Neural progenitor cell (in vitro differentiated cells): ENCODE results near the gene CACNG8. TPM values are rescaled to one million over a fixed set of nuclear protein-coding genes. Genes with fewer than 3 reads are reported as not detected.

ENCODE experiments used
- DNase-seq: peaks from one replicate; pipeline ENCODE4 v3.0.0-alpha.2; 2016; ENCODE audit warnings: low spot score
- H2AFZ ChIP-seq: fragments of 200-600 bp; sonication (generic); replicated peaks from 2 replicates; pipeline ENCODE4 v1.6.1; 2016; ENCODE audit warnings: antibody characterized with exemption
- H3F3A ChIP-seq: fragments of 200-600 bp; sonication (generic); 2 replicates; pipeline ENCODE4 v1.6.1; 2016; ENCODE audit warnings: antibody characterized with exemption, low read depth
- H3K27ac ChIP-seq: fragments of 200-600 bp; sonication (generic); 2 replicates; pipeline ENCODE4 v1.5.1; 2016; ENCODE audit warnings: mild to moderate bottlenecking
- H3K27me3 ChIP-seq: fragments of 200-600 bp; sonication (generic); 2 replicates; pipeline ENCODE4 v1.6.1; 2016; ENCODE audit warnings: mild to moderate bottlenecking, moderate library complexity
- H3K36me3 ChIP-seq: fragments of 200-600 bp; sonication (generic); 2 replicates; pipeline ENCODE4 v1.5.1; 2016
- H3K4me1 ChIP-seq: fragments of 200-600 bp; sonication (generic); 2 replicates; pipeline ENCODE4 v1.6.1; 2016; ENCODE audit warnings: mixed run types
- H3K4me2 ChIP-seq: fragments of 200-600 bp; sonication (generic); 2 replicates; pipeline ENCODE4 v1.6.1; 2016
- H3K4me3 ChIP-seq: fragments of 200-600 bp; sonication (generic); 2 replicates; pipeline ENCODE4 v1.5.1; 2016
- H3K79me2 ChIP-seq: fragments of 200-600 bp; sonication (generic); 2 replicates; pipeline ENCODE4 v1.6.1; 2016; ENCODE audit warnings: low read depth
- H3K9ac ChIP-seq: fragments of 200-600 bp; sonication (generic); 2 replicates; pipeline ENCODE4 v1.6.1; 2016
- H3K9me3 ChIP-seq: fragments of 200-600 bp; sonication (generic); 2 replicates; pipeline ENCODE4 v1.5.1; 2016; ENCODE audit warnings: low read depth
- H4K20me1 ChIP-seq: fragments of 200-600 bp; sonication (generic); 2 replicates; pipeline ENCODE4 v1.6.1; 2016; ENCODE audit warnings: low read depth
- H3K27ac Mint-ChIP-seq: 3 replicates; pipeline ENCODE4 v1.8.0; 2021; ENCODE audit warnings: mixed read lengths
- H3K27me3 Mint-ChIP-seq: 2 replicates; pipeline ENCODE4 v1.8.0; 2022; ENCODE audit warnings: low read depth, mild to moderate bottlenecking, inconsistent platforms, moderate library complexity, mixed read lengths; ENCODE audit not compliant: insufficient read depth
- H3K36me3 Mint-ChIP-seq: 3 replicates; pipeline ENCODE4 v1.8.0; 2021; ENCODE audit warnings: mixed read lengths
- H3K4me1 Mint-ChIP-seq: 3 replicates; pipeline ENCODE4 v1.8.0; 2021; ENCODE audit warnings: mixed read lengths
- H3K4me3 Mint-ChIP-seq: 3 replicates; pipeline ENCODE4 v1.8.0; 2021; ENCODE audit warnings: mild to moderate bottlenecking, moderate library complexity, mixed read lengths
- H3K9me3 Mint-ChIP-seq: 3 replicates; pipeline ENCODE4 v1.8.0; 2020; ENCODE audit warnings: mixed read lengths
- EZH2 ChIP-seq: fragments of 200-600 bp; sonication (generic); IDR thresholded peaks from 2 replicates; pipeline ENCODE4 v1.6.1; 2017; ENCODE audit warnings: antibody characterized with exemption, mild to moderate bottlenecking, moderate library complexity
- EZH2phosphoT487 ChIP-seq: fragments of 200-600 bp; sonication (generic); IDR thresholded peaks from 2 replicates; pipeline ENCODE4 v1.6.1; 2017; ENCODE audit warnings: antibody characterized with exemption
- total RNA-seq: library from RNA; depleted of rRNA; stranded (reverse); fragments of >200 nt; gene quantifications from 2 replicates; pipeline ENCODE4 v1.2.3, GENCODE V29; 2015; ENCODE audit warnings: low replicate concordance
- TF ChIP-seq, protein P1 (sequence below): fragments of 200-600 bp; sonication (generic); IDR thresholded peaks from 2 replicates; pipeline ENCODE4 v1.5.1; 2017; ENCODE audit warnings: antibody characterized with exemption, mild to moderate bottlenecking

Gene CACNG8
- total RNA-seq, 1 donor from 2014 or later: 0.02 TPM

DNA sequence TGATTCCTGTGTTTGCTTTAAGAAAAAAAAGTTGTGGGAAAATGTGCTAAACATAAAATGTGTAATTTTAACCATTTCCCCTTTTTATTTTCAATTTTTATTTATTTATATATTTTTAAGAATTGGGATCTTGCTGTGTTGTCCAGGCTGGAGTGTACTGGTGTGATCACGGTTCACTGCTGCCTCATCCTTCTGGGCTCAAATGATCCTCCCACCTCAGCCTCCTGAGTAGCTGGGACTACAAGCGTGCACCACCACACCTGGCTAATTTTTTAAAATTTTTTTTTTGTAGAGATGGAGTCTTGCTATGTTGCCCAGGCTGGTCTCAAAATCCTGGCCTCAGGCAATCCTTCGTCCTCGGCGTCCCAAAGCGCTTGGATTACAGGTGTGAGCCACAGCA, 47.7 kb downstream of the CACNG8 start:
- TF ChIP-seq EZH2phosphoT487 (no peak), EZH2 (no peak)
- TF ChIP-seq, protein P1, sequence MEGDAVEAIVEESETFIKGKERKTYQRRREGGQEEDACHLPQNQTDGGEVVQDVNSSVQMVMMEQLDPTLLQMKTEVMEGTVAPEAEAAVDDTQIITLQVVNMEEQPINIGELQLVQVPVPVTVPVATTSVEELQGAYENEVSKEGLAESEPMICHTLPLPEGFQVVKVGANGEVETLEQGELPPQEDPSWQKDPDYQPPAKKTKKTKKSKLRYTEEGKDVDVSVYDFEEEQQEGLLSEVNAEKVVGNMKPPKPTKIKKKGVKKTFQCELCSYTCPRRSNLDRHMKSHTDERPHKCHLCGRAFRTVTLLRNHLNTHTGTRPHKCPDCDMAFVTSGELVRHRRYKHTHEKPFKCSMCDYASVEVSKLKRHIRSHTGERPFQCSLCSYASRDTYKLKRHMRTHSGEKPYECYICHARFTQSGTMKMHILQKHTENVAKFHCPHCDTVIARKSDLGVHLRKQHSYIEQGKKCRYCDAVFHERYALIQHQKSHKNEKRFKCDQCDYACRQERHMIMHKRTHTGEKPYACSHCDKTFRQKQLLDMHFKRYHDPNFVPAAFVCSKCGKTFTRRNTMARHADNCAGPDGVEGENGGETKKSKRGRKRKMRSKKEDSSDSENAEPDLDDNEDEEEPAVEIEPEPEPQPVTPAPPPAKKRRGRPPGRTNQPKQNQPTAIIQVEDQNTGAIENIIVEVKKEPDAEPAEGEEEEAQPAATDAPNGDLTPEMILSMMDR: no peak
- DNase-seq: no peak
- H4K20me1 ChIP-seq: no peaks in the 10 kb centered on the region
- no peaks in the 10 kb centered on the region for H3K27me3 ChIP-seq
- no peak overlapping the region for H3K27ac ChIP-seq
- Mint-ChIP-seq H3K4me3 (no peak overlapping the region), H3K27ac (no peak overlapping the region), H3K9me3 (peaks cover 4% of the 10 kb centered on the region), H3K27me3 (peaks cover 7% of the 10 kb centered on the region), H3K36me3 (no peaks in the 10 kb centered on the region), H3K4me1 (peaks cover 27% of the 10 kb centered on the region)
- H3K9me3 ChIP-seq: no peaks in the 10 kb centered on the region
- no peak overlapping the region for H2AFZ ChIP-seq
- H3K4me2 ChIP-seq: no peak overlapping the region
- no peaks in the 10 kb centered on the region for H3K79me2 ChIP-seq
- H3F3A ChIP-seq: no peaks in the 10 kb centered on the region
- H3K4me1 ChIP-seq: peaks cover 4% of the 10 kb centered on the region
- no peaks in the 10 kb centered on the region for H3K36me3 ChIP-seq
- no peak overlapping the region for H3K9ac ChIP-seq
- no peak overlapping the region for H3K4me3 ChIP-seq

DNA sequence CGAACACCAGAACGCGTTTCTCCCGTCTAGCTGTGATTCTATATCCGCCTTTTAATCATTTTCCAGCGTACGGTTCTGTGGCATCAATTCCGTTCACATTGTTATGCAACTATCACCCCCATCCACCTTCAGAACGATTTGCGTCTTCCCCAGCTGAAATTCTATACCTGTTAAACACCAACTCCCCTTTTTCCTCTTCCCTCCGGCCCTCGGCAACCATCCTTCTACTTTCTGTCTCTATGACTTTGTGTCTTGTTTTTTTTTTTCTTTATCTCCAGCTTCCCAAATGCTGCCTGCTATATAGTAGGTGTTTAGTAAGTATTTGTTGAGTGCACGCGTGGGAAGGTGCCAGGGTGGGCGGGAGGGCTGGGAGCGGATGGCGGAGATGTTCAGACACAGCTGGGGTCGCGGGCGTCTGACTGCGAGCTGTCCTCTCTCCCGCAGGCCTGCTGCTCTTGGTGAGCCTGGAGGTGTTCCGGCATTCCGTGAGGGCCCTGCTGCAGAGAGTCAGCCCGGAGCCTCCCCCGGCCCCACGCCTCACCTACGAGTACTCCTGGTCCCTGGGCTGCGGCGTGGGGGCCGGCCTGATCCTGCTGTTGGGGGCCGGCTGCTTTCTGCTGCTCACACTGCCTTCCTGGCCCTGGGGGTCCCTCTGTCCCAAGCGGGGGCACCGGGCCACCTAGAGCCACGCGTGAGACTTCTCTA, 48.9 kb downstream of the CACNG8 start:
- Mint-ChIP-seq H3K4me1 (peaks cover 29% of the 10 kb centered on the region), H3K36me3 (no peaks in the 10 kb centered on the region), H3K9me3 (peaks cover 10% of the 10 kb centered on the region), H3K27me3 (peaks cover 7% of the 10 kb centered on the region), H3K4me3 (no peak overlapping the region), H3K27ac (peak overlapping the region; percentile 74)
- Histone ChIP-seq H2AFZ (no peak overlapping the region), H3K9me3 (no peaks in the 10 kb centered on the region), H3F3A (no peaks in the 10 kb centered on the region), H3K27me3 (no peaks in the 10 kb centered on the region), H3K36me3 (no peaks in the 10 kb centered on the region), H3K27ac (no peak overlapping the region), H3K4me2 (no peak overlapping the region), H3K4me1 (peaks cover 4% of the 10 kb centered on the region), H3K9ac (no peak overlapping the region), H3K4me3 (no peak overlapping the region), H3K79me2 (no peaks in the 10 kb centered on the region), H4K20me1 (no peaks in the 10 kb centered on the region)
- DNase-seq: peak; percentile 34
- TF ChIP-seq EZH2 (no peak), EZH2phosphoT487 (no peak)
- TF ChIP-seq, protein P1: no peak

DNA sequence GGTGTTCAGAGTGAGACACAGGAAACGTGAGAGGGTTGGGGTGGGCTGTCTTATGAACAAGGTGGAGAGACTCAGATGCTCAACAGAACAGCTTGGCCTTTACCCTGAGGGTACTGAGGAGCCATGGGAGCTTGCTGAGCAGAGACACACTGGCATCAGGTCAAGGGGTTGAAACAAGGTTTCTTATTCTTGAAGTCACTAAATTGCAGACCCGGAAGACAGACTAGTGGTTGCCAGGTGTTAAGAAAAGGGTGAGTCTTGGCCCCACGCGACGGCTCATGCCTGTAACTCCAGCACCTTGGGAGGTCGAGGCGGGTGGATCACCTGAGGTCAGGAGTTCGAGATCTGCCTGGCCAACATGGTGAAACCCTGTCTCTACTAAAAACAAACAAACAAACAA, 51.1 kb downstream of the CACNG8 start:
- TF ChIP-seq, protein P1: no peak
- TF ChIP-seq EZH2phosphoT487 (no peak), EZH2 (no peak)
- Mint-ChIP-seq H3K27ac (no peak overlapping the region), H3K9me3 (peaks cover 16% of the 10 kb centered on the region), H3K27me3 (peaks cover 7% of the 10 kb centered on the region), H3K4me3 (no peak overlapping the region), H3K36me3 (no peaks in the 10 kb centered on the region), H3K4me1 (peaks cover 27% of the 10 kb centered on the region)
- no peak overlapping the region for H3K27ac ChIP-seq
- H3K9ac ChIP-seq: no peak overlapping the region
- no peak overlapping the region for H2AFZ ChIP-seq
- no peak overlapping the region for H3K4me2 ChIP-seq
- DNase-seq: no peak
- no peak overlapping the region for H3K4me3 ChIP-seq
- no peaks in the 10 kb centered on the region for H3K27me3 ChIP-seq
- no peaks in the 10 kb centered on the region for H3K9me3 ChIP-seq
- H3K79me2 ChIP-seq: no peaks in the 10 kb centered on the region
- no peaks in the 10 kb centered on the region for H4K20me1 ChIP-seq
- peaks cover 4% of the 10 kb centered on the region for H3K4me1 ChIP-seq
- H3K36me3 ChIP-seq: no peaks in the 10 kb centered on the region
- H3F3A ChIP-seq: no peaks in the 10 kb centered on the region
